Skin epidermis (tissue), 12 donors: ENCODE data around the gene OR6C65.
"Not testable (repeated sequence)": the region's sequence is repeated elsewhere in the genome, so short reads cannot be mapped to it uniquely, and the experiment has no call there.

ENCODE experiments used
- H3K27ac ChIP-seq, 21 experiments: fragments of 200-600 bp; sonication (generic) in 11 of 21; one replicate each; pipeline ENCODE4 v1.5.0; 2020; ENCODE audit warnings: mild to moderate bottlenecking in 3 of 21, inconsistent platforms in 2 of 21, moderate library complexity in 2 of 21
- H3K4me3 ChIP-seq, 7 experiments: fragments of 200-600 bp; sonication (generic) in 2 of 7; one replicate each; pipeline ENCODE4 v1.5.0; 2020; ENCODE audit warnings: inconsistent platforms in 2 of 7, mild to moderate bottlenecking in 2 of 7, moderate library complexity in 1 of 7

The OR6C65 gene

DNA sequence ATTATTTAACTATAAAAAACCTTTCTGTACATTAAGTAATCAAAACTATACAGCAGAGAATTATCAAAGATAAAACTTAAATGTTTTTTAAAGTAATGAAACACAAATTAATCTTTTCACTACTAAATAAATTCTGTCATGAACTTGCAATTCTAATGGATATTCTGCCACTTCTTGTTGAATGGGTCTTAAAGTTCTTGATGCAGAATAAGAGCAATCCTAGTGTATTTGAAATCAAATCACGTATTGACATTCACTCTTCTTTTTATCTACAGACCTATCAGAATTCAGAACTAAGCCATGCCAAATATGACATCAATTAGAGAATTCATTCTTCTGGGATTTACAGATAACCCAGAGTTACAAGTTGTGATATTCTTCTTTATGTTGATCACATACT is at the start of gene OR6C65:
OR6C65 (plus strand) TSS at position 301 of the 400 bp plus-strand sequence; CDS start at position 301, 0 bp downstream.
- Histone ChIP-seq H3K4me3 (no peak within 1 kb of the TSS), H3K27ac (no peak within 1 kb of the TSS)

DNA sequence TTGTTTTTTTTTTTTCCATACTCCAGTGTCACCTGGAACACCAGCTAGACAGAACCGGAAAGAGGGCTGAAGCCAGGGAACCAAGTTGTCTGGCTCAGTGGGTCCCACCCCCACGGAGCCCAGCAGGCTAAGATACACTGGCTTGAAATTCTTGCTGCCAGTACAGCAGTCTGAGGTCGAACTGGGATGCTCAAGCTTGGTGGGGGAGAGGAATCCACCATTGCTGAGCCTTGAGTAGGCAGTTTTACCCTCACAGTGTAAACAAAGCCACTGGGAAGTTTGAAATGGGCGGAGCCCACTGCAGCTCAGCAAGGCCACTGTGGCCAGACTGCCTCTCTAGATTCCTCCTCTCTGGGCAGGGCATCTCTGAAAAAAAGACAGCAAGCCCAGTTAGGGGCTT is 45.0 kb upstream of the OR6C65 start:
- H3K4me3 ChIP-seq, H3K27ac ChIP-seq: not testable (repeated sequence)

DNA sequence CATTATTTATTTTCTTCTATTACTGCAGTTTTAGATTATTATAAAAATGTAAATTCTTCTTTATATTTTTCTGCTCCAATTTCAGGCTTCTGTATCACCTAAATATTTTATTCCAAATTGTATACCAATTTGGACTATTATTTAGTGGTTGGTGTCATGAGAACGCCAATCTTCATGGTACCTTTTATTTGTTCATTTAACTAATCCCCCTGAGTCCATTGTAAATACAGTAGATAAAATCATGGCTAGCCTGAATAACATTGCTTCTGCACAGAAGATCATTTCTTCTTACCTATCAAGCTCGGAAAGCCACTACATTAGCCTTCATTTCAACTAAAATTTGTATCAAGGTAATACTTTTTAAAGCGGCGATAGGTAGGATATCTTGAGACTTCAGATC is 37.7 kb upstream of the OR6C65 start, which contains the start of gene OR6C75:
OR6C75 (plus strand) TSS at position 301 of the 400 bp plus-strand sequence. CDS start 2,136 bp downstream, outside the sequence.
- no peak within 1 kb of the TSS for H3K4me3 ChIP-seq
- H3K27ac ChIP-seq, result no peak within 1 kb of the TSS

DNA sequence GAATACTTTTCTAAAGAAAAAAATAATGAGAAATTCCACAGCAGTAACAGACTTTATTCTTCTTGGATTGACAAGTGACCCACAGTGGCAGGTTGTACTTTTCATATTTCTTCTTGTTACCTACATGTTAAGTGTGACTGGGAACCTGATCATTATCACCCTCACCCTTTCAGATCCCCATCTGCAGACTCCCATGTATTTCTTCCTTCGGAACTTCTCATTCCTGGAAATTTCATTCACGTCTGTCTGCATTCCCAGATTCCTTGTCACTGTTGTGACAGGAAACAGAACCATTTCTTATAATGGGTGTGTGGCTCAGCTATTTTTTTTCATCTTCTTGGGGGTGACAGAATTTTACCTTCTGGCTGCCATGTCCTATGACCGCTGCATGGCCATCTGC is 35.2 kb upstream of the OR6C65 start:
- Histone ChIP-seq H3K27ac (no peak overlapping the region), H3K4me3 (no peak overlapping the region)

DNA sequence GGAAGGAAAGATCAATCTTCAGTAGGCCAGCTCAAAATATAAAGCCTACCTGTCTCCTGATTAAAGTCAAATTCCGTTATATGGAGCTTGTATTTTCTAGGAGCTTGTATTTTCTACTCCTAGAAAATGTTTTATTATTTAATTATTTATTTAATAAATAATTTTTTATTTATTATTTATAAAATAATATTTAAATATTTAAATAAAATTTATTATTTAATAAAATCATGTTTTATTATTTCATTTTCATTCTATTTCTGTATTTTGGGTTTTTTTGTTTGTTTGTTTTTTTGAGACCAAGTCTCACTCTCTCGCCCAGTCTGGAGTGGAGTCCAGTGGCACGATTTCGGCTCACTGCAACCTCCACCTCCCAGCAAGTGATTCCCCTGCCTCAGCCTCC is 27.8 kb upstream of the OR6C65 start:
- H3K27ac ChIP-seq, result no peak overlapping the region
- no peak overlapping the region for H3K4me3 ChIP-seq

DNA sequence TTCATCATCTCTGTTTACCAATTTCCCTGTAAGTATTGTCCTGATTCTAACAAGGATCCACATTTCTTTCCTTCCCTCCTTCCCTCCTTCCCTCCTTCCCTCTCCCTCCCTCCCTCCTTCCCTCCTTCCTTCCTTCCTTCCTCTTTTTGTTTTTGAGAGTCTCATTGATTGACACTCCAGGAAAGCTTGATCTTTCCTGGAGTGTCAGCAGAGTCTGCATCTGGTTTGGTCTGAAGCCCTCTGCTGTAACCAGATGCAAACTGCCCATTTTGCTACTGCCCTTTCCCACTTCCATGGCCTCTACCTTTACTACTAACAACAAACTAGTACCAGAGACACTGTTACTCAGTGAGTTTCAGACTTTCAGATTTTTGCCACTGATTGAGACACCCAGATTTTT is 14.4 kb upstream of the OR6C65 start:
- H3K27ac ChIP-seq, result no peak overlapping the region
- no peak overlapping the region for H3K4me3 ChIP-seq

DNA sequence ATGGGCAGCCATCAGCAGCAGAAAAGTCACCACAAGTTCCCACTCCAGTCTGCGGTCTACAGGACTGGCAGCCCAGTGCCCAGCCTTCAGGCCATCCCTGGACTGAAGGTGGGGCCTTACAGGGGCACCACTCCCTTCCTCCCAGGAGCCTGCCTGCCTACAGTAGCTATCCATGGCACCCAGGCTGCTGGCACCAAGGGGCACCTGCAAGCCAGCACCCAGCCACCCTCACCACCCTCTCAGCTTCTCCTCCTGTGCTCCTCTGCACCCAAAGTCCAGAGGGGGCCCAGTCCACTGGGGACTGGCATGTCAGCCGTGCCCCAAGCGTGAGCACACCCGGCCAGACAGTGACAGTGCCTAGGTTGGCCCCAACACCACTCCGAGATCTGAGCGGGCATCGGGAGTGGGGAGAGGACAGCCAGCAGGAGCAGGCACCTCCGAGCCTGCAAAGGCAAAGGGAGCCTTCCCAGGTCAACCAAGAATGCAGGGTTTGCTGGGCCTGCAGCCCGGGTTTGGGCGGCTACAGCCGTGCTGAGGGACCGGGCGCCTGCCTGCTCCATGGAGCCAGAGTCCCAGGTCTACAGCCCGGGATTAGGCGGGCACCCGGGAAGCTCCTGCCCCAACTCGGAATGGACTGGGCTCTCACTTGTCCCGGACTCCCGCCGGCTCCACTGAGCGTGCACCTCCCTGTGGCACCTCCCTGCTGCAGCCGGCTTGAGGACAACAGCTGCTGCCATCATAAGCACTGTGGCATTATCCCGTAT is 8.1 kb upstream of the OR6C65 start:
- H3K4me3 ChIP-seq, result no peak overlapping the region
- H3K27ac ChIP-seq, result no peak overlapping the region

DNA sequence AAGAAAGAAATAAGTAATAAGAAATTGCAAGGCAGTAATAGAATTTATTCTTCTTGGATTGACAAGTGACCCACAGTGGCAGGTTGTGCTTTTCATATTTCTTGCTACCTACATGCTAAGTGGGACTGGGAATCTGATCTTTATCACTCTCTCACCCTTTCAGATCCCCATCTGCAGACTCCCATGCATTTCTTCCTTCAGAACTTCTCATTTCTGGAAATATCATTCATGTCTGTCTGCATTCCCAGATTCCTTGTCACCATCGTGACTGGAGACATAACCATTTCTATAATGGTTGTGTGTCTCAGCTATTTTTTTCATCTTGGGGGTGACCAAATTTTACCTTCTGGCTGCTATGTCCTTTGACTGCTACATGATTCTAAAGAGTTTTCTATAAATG is 4.0 kb upstream of the OR6C65 start:
- H3K27ac ChIP-seq, result no peak overlapping the region
- H3K4me3 ChIP-seq, result no peak overlapping the region

DNA sequence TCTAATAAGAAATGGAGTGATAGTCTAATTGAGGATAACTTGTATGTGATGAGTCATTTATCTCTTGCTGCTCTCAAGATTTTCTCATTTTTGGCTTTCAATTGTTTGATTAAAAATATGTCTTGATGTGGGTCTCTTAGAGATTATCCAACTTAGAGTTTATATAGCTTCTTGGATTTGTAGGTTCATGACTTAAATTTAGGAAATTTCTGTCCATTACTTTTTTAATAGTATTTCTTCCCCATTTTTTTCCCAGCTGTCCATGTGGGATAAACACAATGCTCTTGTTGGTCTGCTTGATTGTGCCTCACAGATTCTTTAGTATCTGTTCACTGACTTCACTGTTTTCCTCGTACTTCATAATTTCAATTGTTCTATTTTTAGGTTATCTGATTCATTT is 7.5 kb downstream of the OR6C65 start:
- Histone ChIP-seq H3K27ac (no peak overlapping the region), H3K4me3 (no peak overlapping the region)

DNA sequence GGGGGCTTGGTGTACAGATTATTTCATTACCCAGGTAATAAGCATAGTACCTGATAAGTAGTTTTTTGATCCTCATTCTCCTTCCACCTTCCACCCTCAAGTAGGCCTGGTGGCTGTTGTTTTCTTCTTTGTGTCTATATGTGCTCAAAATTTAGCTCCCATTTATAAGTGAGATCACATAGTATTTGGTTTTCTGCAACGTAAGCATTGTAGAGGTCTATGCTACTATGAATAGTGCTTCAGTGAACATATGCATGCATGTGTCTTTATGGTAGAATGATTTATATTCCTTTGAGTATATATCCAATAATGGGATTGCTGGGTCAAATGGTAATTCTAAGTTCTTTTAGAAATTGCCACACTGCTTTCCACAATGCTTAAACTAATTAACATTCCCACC is 8.8 kb downstream of the OR6C65 start:
- H3K4me3 ChIP-seq, H3K27ac ChIP-seq: not testable (repeated sequence)

DNA sequence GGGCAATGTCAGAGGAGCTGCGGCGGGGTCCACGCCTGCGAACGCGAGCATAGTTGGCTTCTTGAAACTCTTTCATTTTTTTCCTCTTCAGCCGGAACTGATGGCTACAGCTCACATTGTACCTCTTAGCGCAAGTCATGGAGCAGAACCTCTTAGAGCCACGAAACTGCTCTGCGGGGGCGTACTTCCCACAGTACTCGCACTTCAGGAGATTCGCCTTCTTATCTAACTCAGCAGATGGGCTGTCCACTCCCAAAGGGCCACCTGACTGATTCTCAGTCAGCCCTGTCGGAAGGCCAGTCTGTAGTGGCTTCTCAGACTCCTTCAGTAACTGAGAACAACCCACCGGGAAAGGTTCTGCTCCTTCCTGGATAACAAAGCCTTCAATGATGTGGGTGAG is 11.8 kb downstream of the OR6C65 start:
- not testable (repeated sequence) for H3K27ac ChIP-seq

DNA sequence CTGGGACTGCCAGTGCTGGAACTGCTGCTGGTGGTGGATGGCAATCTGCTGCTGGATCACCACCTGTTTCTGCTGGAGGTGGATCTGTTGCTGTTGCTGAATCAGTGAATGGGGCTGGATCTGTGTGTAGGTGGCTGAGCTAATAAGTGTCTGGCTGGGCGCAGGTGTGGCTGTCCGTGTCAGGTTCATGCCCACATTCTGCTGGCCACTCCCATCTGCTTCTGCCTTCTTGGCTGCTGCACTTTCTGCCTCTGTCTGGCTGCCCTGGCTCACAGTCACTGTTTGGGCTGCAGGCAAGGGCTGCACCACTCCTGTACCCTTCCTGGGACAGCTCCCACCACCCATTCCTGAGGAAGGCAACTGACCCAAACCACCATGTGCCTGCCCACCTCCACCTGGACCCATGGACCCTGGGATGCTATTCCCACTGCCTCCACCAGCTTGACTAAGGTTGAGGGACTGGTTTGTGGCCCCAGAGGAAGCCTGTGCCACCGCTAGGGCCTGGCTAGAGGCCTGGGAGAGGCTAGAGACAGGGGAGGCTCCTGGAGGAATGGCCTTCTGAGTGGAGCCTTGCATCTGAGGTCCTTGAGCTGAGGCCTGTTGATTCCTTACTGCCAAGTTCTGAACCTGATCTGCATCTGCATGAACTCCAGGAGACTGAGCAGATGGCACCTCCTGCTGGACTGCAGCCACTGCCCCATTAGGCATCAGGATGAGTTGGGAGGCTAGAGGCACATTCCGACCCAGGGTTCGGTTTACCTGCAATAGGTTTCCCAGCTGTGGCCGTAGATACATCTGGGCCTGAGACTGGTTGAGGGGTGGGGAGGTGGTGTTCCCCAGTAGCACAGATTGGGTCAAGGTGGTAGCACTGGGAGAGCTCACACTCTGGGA is 13.4 kb downstream of the OR6C65 start:
- not testable (repeated sequence) for H3K27ac ChIP-seq, H3K4me3 ChIP-seq

More for the DNA sequence above, 11.8 kb downstream of the OR6C65 start:
- not testable (repeated sequence) for H3K4me3 ChIP-seq

DNA sequence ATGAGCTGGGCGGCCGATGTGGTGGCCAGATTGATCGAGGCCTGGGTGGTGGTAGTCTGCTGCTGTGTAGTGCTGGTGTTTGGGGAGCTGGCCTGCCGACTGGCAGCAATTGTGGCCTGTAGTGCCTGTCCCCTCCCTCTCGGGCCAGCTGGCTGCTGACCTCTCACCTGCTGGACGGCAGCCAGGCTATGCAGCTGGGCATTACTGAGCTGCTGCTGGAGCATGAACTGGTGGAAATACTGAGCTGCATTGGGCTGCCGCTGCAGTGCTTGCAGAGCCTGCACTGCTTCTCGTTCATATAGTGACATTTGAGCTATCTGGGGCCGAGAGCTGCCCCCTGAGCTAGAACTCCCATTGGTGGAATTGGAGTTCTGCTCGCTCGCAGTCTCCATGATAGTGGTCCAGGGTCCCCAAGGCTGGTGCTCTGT is 14.1 kb downstream of the OR6C65 start:
- not testable (repeated sequence) for H3K27ac ChIP-seq, H3K4me3 ChIP-seq

DNA sequence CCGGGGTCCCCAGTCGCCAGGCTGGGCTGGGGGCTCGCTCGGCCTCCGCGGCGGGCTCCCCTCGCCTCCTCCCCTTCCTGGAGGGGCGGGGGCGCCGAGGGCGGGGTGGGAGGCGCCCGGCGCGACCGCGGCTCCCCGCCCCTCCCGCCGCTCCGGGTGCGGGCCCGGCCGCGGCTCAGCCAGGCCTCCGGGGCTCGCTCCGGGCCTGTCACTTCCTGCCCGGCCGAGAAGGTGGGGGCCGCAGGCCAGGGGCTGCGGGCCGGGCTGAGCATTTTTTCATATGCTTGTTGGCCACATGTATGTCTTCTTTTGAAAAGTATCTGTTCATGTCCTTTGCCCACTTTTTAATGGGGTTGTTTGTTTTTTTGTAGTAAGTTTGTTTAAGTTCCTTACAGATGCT is 14.6 kb downstream of the OR6C65 start:
- not testable (repeated sequence) for H3K27ac ChIP-seq, H3K4me3 ChIP-seq

DNA sequence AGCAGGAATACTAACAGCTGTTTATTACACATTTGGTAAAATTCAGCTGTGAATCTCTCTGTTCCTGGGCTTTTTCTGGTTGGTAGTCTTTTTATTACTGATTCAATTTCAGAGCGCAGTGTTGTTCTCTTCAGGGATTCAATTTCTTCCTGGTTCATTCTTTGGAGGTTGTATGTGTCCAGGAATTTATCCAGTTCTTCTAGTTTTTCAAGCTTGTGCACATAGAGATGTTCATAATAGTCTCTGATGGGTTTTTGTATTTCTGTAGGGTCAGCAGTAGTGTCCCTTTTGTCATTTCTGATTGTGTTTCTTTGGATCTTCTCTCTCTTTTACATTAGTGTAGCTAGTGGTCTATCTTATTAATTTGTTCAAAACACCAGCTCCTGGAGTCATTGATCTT is 16.6 kb downstream of the OR6C65 start:
- Histone ChIP-seq H3K27ac (no peak overlapping the region), H3K4me3 (no peak overlapping the region)

DNA sequence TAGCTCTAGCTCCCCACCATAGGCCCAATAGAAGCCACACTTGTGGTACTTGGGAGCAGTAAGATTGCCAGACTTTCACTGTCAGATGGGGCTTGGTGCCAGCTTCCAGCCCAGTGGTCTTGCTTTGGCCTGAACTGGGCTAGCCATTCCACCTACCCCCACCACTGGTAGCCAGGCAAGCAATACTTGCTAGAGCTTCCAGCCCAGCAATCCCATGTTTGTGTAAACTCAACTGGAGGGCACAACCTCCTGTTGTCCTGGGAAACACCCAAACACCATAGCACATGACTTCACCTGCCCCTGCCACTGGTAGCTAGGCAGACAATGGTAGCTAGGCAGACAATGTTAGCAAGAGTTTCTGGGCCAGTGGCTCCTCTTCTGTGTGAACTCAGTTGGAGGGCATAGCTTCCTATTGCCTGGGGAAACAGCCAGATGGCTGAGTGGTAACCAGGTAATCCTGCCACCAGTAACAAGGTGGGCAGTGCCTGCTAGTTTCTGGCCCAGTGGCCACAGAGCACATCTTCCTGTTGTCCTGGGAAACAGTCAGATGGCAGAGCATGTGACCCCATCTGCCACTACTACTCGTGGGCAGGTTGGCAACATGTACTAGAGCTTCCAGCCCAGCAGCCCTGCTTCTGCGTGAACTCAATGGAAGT is 20.1 kb downstream of the OR6C65 start:
- Histone ChIP-seq H3K27ac (no peak overlapping the region), H3K4me3 (no peak overlapping the region)

DNA sequence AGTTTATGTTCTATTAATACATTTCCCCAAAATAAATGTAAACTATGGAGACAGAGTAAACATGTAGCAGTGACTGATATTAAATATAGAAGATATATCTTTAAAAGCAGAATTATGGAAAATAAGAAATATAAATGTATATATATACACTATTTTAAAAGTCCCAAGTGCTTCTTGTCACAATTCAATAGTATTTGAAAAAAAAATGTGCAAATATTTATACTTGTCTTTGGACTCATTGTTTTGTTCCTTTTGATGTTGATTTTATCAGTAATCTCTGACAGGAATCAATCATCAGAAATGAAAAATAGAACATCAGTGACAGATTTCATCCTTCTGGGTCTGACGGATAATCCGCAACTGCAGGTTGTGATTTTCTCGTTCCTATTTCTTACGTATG is 25.6 kb downstream of the OR6C65 start, which contains the start of gene OR6C76:
OR6C76 (plus strand) TSS at position 301 of the 400 bp plus-strand sequence; CDS start at position 301, 0 bp downstream.
- Histone ChIP-seq H3K27ac (no peak within 1 kb of the TSS), H3K4me3 (no peak within 1 kb of the TSS)

DNA sequence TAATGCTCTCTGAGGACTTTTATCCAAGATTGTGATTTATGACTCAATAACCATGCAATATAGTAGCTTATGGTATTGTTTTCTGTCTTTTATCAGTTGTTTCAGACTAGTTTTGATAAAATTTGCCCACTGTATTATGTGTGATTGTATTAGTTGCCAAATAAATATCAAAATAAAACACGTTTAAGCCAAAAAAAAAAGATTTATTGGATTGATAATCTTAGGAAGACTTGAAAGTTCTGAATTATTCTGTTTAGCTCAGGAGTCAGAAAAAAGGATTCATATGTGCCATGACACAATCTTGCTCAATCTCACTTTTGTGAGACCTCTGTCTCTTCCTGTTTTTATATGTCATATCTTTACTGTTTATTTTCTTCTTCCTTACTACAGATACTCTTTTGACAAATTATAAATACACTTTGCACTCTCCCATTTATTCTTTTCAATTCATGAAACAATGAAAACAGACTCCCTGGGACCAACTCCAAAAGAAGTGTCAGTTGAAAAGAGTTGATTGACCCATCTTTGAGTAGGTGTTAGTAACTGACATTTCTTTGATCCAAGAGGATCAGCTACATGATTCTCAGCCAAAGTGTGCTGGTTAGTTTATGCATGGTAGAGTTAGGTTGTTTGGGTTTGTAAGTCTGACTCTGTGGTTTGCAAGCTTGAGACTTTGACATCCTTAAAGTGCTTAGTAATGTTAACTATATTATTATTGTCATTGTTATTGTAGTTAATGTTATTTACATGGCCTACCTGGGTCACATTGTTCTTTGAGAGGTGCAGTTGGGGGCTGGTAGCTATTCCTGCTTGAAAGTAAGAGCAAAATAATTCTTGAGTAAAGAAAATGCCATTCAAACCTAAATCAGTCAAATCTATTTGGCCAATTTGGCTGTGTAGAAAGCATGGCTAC is 28.3 kb downstream of the OR6C65 start:
- H3K27ac ChIP-seq, result no peak overlapping the region
- H3K4me3 ChIP-seq, result no peak overlapping the region

DNA sequence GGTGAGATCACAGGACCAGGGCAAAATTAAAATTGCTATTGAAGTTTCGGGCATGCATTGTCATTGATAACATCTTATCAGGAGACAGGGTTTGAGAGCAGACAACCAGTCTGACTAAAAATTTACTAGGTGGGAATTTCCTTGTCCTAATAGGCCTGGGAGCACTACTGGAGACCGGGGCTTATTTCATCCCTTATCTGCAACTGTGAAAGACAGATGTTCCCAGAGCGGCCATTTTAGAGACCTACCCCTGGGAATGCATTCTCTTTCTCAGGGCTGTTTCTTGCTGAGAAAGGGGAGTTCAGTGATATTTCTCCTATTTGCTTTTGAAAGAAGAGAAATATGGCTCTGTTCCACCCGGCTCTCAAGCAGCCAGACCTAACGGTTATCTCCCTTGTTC is 40.9 kb downstream of the OR6C65 start:
- H3K4me3 ChIP-seq, H3K27ac ChIP-seq: not testable (repeated sequence)
